Ectodermal cell (in vitro differentiated cells): ENCODE data around the gene GNL1.
"Not testable (repeated sequence)": the region's sequence is repeated elsewhere in the genome, so short reads cannot be mapped to it uniquely, and the experiment has no call there.

Experiments used
- H3K27ac ChIP-seq: 2 replicates; pipeline ENCODE4 v1.7.0; 2013; ENCODE audit warnings: mild to moderate bottlenecking, low read depth, low read length; ENCODE audit not compliant: insufficient read depth, poor library complexity, severe bottlenecking
- H3K27me3 ChIP-seq: 2 replicates; pipeline ENCODE4 v1.7.0; 2013; ENCODE audit warnings: mild to moderate bottlenecking, low read length; ENCODE audit not compliant: insufficient read depth, control insufficient read depth, poor library complexity, severe bottlenecking
- H3K36me3 ChIP-seq: one replicate; pipeline ENCODE4 v1.7.0; 2013; ENCODE audit warnings: low read length; ENCODE audit not compliant: control insufficient read depth, insufficient read depth
- H3K4me1 ChIP-seq: one replicate; pipeline ENCODE4 v1.7.0; 2013; ENCODE audit warnings: low read length; ENCODE audit not compliant: control insufficient read depth, insufficient read depth
- H3K4me3 ChIP-seq: 2 replicates; pipeline ENCODE4 v1.7.0; 2013; ENCODE audit warnings: low read depth, low read length, control low read depth; ENCODE audit not compliant: insufficient read depth
- H3K9me3 ChIP-seq: 2 replicates; pipeline ENCODE4 v1.7.0; 2013; ENCODE audit warnings: mild to moderate bottlenecking, low read length, moderate library complexity; ENCODE audit not compliant: control insufficient read depth
- WGBS, 2 experiments: methylation state at CpG; one replicate each; pipeline ENCODE4 v1.1.7; 2013; ENCODE audit warnings: missing lambda C conversion rate in 2 of 2; 5-methylcytosine and 5-hydroxymethylcytosine counted together

The GNL1 gene

GRCh38 chr6:30533460-30534294, 22.6 kb downstream of the GNL1 start:
- Histone ChIP-seq H3K27me3 (no peaks in the 10 kb centered on the region), H3K4me1 (no peaks in the 10 kb centered on the region), H3K36me3 (no peaks in the 10 kb centered on the region), H3K9me3 (no peaks in the 10 kb centered on the region), H3K4me3 (no peak overlapping the region), H3K27ac (no peak overlapping the region)
- 85 to 92% methylated on average over 14 of the region's 15 CpGs for WGBS, 2 experiments

- 71 to 85% methylated on average over 2 of the region's 2 CpGs for WGBS, 2 experiments
- Histone ChIP-seq H3K9me3 (no peaks in the 10 kb centered on the region), H3K27me3 (no peaks in the 10 kb centered on the region), H3K36me3 (no peaks in the 10 kb centered on the region), H3K4me3 (no peak overlapping the region), H3K4me1 (no peaks in the 10 kb centered on the region), H3K27ac (no peak overlapping the region)
Observed at GRCh38 chr6:30530014-30530413, 26.3 kb downstream of the GNL1 start.

- not testable (repeated sequence) for H3K4me3 ChIP-seq
- WGBS, 2 experiments, result 92 to 95% methylated on average over 17 of the region's 17 CpGs
Observed at GRCh38 chr6:30529349-30529875, 26.9 kb downstream of the GNL1 start.

GRCh38 chr6:30526444-30526843, 29.8 kb downstream of the GNL1 start:
- 87 to 100% methylated on average over 2 of the region's 3 CpGs for WGBS, 2 experiments
- not testable (repeated sequence) for H3K27me3 ChIP-seq, H3K27ac ChIP-seq

More at GRCh38 chr6:30529349-30529875, 26.9 kb downstream of the GNL1 start:
- H3K27ac ChIP-seq, H3K36me3 ChIP-seq, H3K4me1 ChIP-seq, H3K27me3 ChIP-seq, H3K9me3 ChIP-seq: not testable (repeated sequence)

GRCh38 chr6:30521952-30522351, 34.3 kb downstream of the GNL1 start:
- H3K27ac ChIP-seq, H3K36me3 ChIP-seq, H3K9me3 ChIP-seq, H3K4me3 ChIP-seq, H3K4me1 ChIP-seq, H3K27me3 ChIP-seq: not testable (repeated sequence)
- 91 to 93% methylated on average over 5 of the region's 5 CpGs for WGBS, 2 experiments

More at GRCh38 chr6:30526444-30526843, 29.8 kb downstream of the GNL1 start:
- H3K9me3 ChIP-seq, H3K36me3 ChIP-seq, H3K4me3 ChIP-seq, H3K4me1 ChIP-seq: not testable (repeated sequence)

- not testable (repeated sequence) for H3K27ac ChIP-seq, H3K4me1 ChIP-seq, H3K9me3 ChIP-seq, H3K27me3 ChIP-seq, H3K4me3 ChIP-seq, H3K36me3 ChIP-seq
- WGBS, 2 experiments, result 91 to 94% methylated on average over 7 of the region's 7 CpGs
Observed at GRCh38 chr6:30521082-30521481, 35.2 kb downstream of the GNL1 start.

GRCh38 chr6:30520522-30520921, 35.8 kb downstream of the GNL1 start:
- H3K4me1 ChIP-seq, result no peaks in the 10 kb centered on the region
- no peaks in the 10 kb centered on the region for H3K9me3 ChIP-seq
- 91 to 97% methylated on average over 6 of the region's 6 CpGs for WGBS, 2 experiments
- no peaks in the 10 kb centered on the region for H3K36me3 ChIP-seq
- H3K4me3 ChIP-seq, result no peak overlapping the region
- no peak overlapping the region for H3K27ac ChIP-seq
- H3K27me3 ChIP-seq, result no peaks in the 10 kb centered on the region

- not testable (repeated sequence) for H3K27me3 ChIP-seq, H3K36me3 ChIP-seq, H3K9me3 ChIP-seq, H3K4me3 ChIP-seq, H3K27ac ChIP-seq, H3K4me1 ChIP-seq
- WGBS, 2 experiments, result 90% methylated on average over 19 of the region's 19 CpGs
Observed at GRCh38 chr6:30518505-30519145, 37.7 kb downstream of the GNL1 start.

GRCh38 chr6:30517767-30518504, 38.4 kb downstream of the GNL1 start:
- H3K27ac ChIP-seq, H3K4me1 ChIP-seq, H3K27me3 ChIP-seq, H3K9me3 ChIP-seq, H3K36me3 ChIP-seq, H3K4me3 ChIP-seq: not testable (repeated sequence)
- 90 to 96% methylated on average over 21 of the region's 21 CpGs for WGBS, 2 experiments

GRCh38 chr6:30516754-30517076, 39.6 kb downstream of the GNL1 start:
- H3K4me3 ChIP-seq, result peak overlapping the region; percentile 25
- WGBS, 2 experiments, result 85 to 88% methylated on average over 8 to 9 of the region's 9 CpGs
- H3K27me3 ChIP-seq, H3K4me1 ChIP-seq, H3K9me3 ChIP-seq, H3K36me3 ChIP-seq, H3K27ac ChIP-seq: not testable (repeated sequence)
